Peyer's patch (tissue), 4 donors: ENCODE measurements around the gene AK6. TPM values are rescaled to one million over a fixed set of nuclear protein-coding genes. Genes with fewer than 3 reads are reported as not detected.

Source experiments
- DNase-seq, 3 donors: peaks; one replicate each; pipeline ENCODE4 v3.0.0-alpha.2; 2017 to 2019
- H3K27ac ChIP-seq, 4 donors: fragments of 200-600 bp; sonication (generic); one replicate each; pipeline ENCODE4 v1.5.1; 2016 to 2019
- H3K27me3 ChIP-seq, 2 donors: fragments of 200-600 bp; sonication (generic); one replicate each; pipeline ENCODE4 v1.5.1; 2019
- H3K36me3 ChIP-seq, 3 donors: fragments of 200-600 bp; sonication (generic); one replicate each; pipeline ENCODE4 v1.5.1; 2016 to 2019
- H3K4me1 ChIP-seq, 4 donors: fragments of 200-600 bp; sonication (generic); one replicate each; pipeline ENCODE4 v1.5.1; 2016 to 2019
- H3K4me3 ChIP-seq, 4 donors: fragments of 200-600 bp; sonication (generic); 1 replicate in 3 of 4; 2 replicates in 1 of 4; pipeline ENCODE4 v1.5.1; 2016 to 2019; ENCODE audit warnings: mild to moderate bottlenecking in 1 of 4
- H3K9me3 ChIP-seq, 4 donors: fragments of 200-600 bp; sonication (generic); one replicate each; pipeline ENCODE4 v1.5.1; 2016 to 2019; ENCODE audit warnings: mild to moderate bottlenecking in 1 of 4
- POLR2A ChIP-seq, 2 donors: fragments of 450-650 bp; IDR thresholded peaks; one replicate each; pipeline ENCODE4 v1.5.1; 2017; ENCODE audit warnings: antibody characterized with exemption in 2 of 2, mild to moderate bottlenecking in 2 of 2, moderate library complexity in 2 of 2
- total RNA-seq, 4 donors: library from RNA; depleted of rRNA; stranded (reverse); fragments of >200 nt; gene quantifications; one replicate each; pipeline ENCODE4 v1.1.0, GENCODE V29; 2016
- TF ChIP-seq, protein P1 (sequence below), 6 experiments: fragments of 450-650 bp in 4 of 6; fragments of 200-600 bp in 2 of 6; sonication (generic) in 1 of 6; IDR thresholded peaks; one replicate each; pipeline ENCODE4 v1.5.1; 2017 to 2019; ENCODE audit warnings: antibody characterized with exemption in 6 of 6, mild to moderate bottlenecking in 3 of 6, moderate library complexity in 1 of 6

The AK6 gene
- total RNA-seq, 4 donors from 2014 or later: 5.0 to 31.0 (median 10.9) TPM

DNA sequence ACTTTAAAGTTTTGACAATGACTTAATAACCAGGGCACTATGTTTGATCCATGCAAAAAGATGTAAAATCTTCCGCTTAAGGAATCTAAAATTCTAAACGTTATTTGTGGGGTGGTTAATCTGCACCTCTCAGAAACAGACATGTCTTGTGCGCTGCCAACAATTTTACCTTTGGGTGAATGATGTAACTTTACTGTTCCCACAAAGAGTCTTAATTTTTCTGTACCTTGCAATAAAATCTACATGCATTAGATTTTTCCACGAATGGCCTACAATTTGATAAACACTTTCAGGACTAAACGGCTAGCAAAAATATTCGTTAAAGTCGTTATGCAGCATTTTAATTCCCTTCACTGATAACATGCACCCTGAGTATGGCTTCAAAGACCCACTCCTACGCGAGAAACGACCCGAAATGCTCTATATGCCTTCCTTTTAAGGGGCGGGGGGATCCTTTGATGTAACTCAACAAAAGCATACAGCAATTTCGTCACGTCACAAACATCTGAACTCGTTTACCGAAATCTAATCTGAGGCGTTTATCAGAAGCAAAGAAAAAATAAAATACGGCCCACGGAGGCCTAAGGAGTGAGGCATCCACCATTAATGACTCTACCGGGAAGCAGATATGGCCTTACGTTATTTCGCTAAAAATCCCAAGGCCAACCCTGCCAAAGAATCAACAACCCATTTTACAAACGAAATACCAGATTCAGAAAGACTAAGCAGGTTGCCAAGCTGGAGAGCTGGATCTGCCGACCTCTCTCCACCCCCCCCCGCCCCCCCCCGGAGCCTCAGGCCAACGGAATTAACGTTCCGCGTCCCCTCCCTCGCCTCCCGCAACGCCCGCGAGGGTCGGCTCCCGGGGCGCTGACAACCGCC is 621 bp downstream of the AK6 start:
- Histone ChIP-seq H3K36me3 (peaks cover 0 to 24% (median 0%) of the 10 kb centered on the region in 3 donors), H3K27ac (peak overlapping the region; percentile 92 to 98 (median 95)), H3K4me1 (peaks cover 0 to 29% (median 6%) of the 10 kb centered on the region in 4 donors), H3K4me3 (peak overlapping the region; percentile 76 to 85 (median 79)), H3K9me3 (no peaks in the 10 kb centered on the region), H3K27me3 (no peaks in the 10 kb centered on the region)
- TF ChIP-seq POLR2A (IDR thresholded peaks at IDR 0.05): no peak
- TF ChIP-seq, protein P1, sequence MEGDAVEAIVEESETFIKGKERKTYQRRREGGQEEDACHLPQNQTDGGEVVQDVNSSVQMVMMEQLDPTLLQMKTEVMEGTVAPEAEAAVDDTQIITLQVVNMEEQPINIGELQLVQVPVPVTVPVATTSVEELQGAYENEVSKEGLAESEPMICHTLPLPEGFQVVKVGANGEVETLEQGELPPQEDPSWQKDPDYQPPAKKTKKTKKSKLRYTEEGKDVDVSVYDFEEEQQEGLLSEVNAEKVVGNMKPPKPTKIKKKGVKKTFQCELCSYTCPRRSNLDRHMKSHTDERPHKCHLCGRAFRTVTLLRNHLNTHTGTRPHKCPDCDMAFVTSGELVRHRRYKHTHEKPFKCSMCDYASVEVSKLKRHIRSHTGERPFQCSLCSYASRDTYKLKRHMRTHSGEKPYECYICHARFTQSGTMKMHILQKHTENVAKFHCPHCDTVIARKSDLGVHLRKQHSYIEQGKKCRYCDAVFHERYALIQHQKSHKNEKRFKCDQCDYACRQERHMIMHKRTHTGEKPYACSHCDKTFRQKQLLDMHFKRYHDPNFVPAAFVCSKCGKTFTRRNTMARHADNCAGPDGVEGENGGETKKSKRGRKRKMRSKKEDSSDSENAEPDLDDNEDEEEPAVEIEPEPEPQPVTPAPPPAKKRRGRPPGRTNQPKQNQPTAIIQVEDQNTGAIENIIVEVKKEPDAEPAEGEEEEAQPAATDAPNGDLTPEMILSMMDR (IDR thresholded peaks at IDR 0.05): no peak
- DNase-seq: no peak

DNA sequence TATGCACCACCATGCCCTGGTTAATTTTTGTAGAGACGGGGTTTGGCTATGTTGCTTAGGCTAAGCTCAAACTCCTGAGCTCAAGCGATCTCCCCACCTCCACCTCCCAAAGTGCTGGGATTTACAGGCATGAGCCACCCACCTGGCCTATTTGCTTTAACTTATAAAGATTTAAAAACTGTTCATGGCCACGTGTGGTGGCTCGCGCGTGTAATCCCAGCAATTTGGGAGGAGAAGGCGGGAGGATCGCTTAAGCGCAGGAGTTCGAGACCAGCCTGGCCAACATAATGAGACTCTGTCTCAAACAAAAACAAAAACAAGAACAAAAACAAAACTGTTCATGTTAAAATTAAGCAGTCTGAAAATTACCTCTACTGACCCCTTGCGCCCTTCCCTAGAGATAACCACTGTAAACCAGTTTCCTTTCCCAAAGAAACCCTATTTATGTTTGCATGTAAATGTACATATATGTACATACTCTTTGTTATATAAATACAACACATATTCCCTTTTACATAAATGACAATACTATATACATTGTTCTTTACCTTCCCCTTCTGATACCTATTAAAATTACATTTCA is 1.5 kb downstream of the AK6 start:
- peaks cover 0 to 33% (median 0%) of the 10 kb centered on the region in 3 donors for H3K36me3 ChIP-seq
- TF ChIP-seq, protein P1 (IDR thresholded peaks at IDR 0.05): no peak
- TF ChIP-seq POLR2A (IDR thresholded peaks at IDR 0.05): no peak
- DNase-seq: no peak
- no peaks in the 10 kb centered on the region for H3K27me3 ChIP-seq
- H3K9me3 ChIP-seq: no peaks in the 10 kb centered on the region
- peak overlapping the region in 2 of 4 donors; percentile 77 to 85 for H3K4me3 ChIP-seq
- H3K27ac ChIP-seq: no peak overlapping the region
- peaks cover 0 to 29% (median 6%) of the 10 kb centered on the region in 4 donors for H3K4me1 ChIP-seq

DNA sequence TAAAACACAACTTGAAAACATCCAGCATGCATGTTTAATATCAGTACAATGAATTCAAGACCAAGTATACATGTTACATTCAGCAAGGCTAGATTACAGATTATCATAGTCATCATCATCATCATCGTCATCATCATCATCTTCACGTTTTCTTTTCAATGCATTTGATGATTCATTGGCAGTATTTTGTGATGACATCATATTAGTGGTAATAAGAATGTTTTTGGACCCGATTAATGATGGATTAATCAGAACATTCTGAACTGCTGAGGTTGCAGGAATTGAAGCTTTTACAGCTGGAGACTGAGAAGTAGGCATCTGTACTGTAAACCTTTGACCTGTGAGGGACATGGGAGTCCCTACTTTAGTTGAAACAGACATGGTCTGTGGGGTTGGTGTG is 4.5 kb downstream of the AK6 start:
- Histone ChIP-seq H3K4me1 (peaks cover 0 to 14% (median 2%) of the 10 kb centered on the region in 4 donors), H3K36me3 (peaks cover 0 to 33% (median 0%) of the 10 kb centered on the region in 3 donors), H3K9me3 (no peaks in the 10 kb centered on the region), H3K27ac (no peak overlapping the region), H3K4me3 (no peak overlapping the region), H3K27me3 (no peaks in the 10 kb centered on the region)
- TF ChIP-seq, protein P1 (IDR thresholded peaks at IDR 0.05): no peak
- no peak for TF ChIP-seq POLR2A (IDR thresholded peaks at IDR 0.05)
- DNase-seq: no peak

DNA sequence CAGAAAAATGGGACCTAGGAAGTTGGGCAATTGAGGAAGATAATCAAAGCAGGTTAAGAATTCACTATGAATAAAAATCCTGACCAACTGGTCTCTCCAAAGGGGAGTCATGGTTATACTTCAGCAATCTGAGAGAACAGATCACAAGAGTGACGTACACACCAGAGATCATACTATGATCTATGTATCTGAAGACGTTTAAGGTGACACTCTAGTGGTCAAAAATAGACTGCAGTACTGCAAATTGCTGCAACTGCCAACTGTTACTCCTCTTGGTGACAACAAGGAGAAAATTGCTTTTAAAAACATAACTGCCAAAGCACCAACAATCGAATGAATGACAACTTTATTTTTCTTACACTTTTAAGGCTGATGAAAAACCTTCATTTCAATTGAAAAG is 4.9 kb downstream of the AK6 start:
- DNase-seq: no peak
- H3K9me3 ChIP-seq: no peaks in the 10 kb centered on the region
- no peak overlapping the region for H3K27ac ChIP-seq
- peaks cover 0 to 14% (median 2%) of the 10 kb centered on the region in 4 donors for H3K4me1 ChIP-seq
- no peak overlapping the region for H3K4me3 ChIP-seq
- H3K27me3 ChIP-seq: no peaks in the 10 kb centered on the region
- TF ChIP-seq, protein P1 (IDR thresholded peaks at IDR 0.05): peak in 3 of 6 experiments; percentile 44 to 47 (median 47)
- TF ChIP-seq POLR2A (IDR thresholded peaks at IDR 0.05): no peak
- peaks cover 0 to 34% (median 0%) of the 10 kb centered on the region in 3 donors for H3K36me3 ChIP-seq

DNA sequence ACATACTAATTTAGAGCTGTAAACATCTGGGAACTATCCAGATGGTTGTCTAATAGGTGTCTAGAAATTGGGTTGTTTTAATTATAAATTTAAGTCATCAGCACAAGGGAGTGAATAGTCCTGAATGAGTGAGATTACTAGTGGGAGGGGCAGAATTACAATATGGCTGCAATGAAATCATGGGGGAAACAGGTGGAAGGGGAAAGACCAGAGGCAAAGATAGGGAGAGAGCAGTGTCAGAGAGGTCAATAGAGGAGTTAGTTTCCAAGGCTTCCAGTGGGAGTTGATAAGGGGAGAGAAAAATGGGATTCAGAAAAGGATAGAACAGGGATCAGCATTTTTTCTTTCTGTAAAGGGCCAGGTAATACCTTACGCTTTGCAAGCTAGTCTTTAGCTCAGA is 8.9 kb downstream of the AK6 start:
- Histone ChIP-seq H3K27me3 (no peaks in the 10 kb centered on the region), H3K4me1 (no peaks in the 10 kb centered on the region), H3K36me3 (peaks cover 0 to 29% (median 0%) of the 10 kb centered on the region in 3 donors), H3K9me3 (no peaks in the 10 kb centered on the region), H3K4me3 (no peak overlapping the region), H3K27ac (no peak overlapping the region)
- no peak for TF ChIP-seq POLR2A (IDR thresholded peaks at IDR 0.05)
- TF ChIP-seq, protein P1 (IDR thresholded peaks at IDR 0.05): no peak
- no peak for DNase-seq
